ENCODE results near the gene PIK3AP1. TPM values are rescaled to one million over a fixed set of nuclear protein-coding genes. Genes with fewer than 3 reads are reported as not detected.

The PIK3AP1 gene
- polyA plus RNA-seq, 1 of the 3 experiments (the other 2 are of a cell fraction) = 0.07 TPM

- Histone ChIP-seq H3K36me3 (replicated peaks in 1 of 2; ENCODE audit: control insufficient read depth in 1 of 2, insufficient read depth in 2 of 2, low read length in 1 of 2) (no peaks in the 10 kb centered on the region), H3K9me3 (no peaks in the 10 kb centered on the region), H3K4me2 (no peak overlapping the region), H3K4me1 (ENCODE audit: control insufficient read depth in 1 of 2, insufficient read depth in 2 of 2, low read depth in 1 of 2, low read length in 1 of 2) (no peaks in the 10 kb centered on the region; a peak in 1 of 4 replicates), H3K9ac (no peak overlapping the region), H3F3A (replicated peaks; ENCODE audit: insufficient read depth) (no peaks in the 10 kb centered on the region), H3K27me3 (ENCODE audit: insufficient read depth) (no peaks in the 10 kb centered on the region), H3K4me3 (ENCODE audit: low read depth in 2 of 2, low read length in 1 of 2) (no peak overlapping the region), H3K9me2 (no peaks in the 10 kb centered on the region), H3K27ac (ENCODE audit: low read depth in 2 of 2, low read length in 1 of 2) (no peak overlapping the region), H3K79me2 (ENCODE audit: insufficient read depth) (no peaks in the 10 kb centered on the region), H2AFZ (ENCODE audit: low read depth) (no peak overlapping the region), H4K20me1 (ENCODE audit: insufficient read depth) (no peaks in the 10 kb centered on the region)
- no peak for TF ChIP-seq ELF1 (IDR thresholded peaks at IDR 0.05)
- no peak for DNase-seq
- ChIA-PET CTCF (no interaction called here), POLR2A (no interaction called here)
- WGBS (ENCODE audit: low lambda C conversion rate) = 79% methylated on average over 8 of the region's 8 CpGs
Measured at GRCh38 chr10:96687317-96688012, 32.8 kb downstream of the PIK3AP1 start.

DNA sequence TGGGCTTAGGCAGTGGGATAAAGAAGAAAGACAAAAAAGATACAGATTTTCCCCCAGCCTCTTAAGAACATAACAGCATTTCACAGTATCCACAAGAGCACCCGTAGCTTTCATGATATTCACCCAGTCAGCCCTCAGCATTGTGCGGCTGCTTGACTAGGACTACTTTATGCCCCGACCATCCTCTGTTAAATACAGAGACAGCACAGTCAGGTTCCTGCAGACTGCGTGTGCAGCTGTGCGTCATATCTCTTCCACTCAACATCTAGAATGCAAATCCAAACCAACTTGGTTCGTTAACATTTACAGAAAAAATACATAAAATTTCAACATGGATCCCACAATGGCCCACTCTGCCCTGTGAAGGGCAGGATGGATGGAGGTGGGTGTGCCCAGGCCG, 33.8 kb downstream of the PIK3AP1 start:
- POLR2A ChIA-PET = no interaction called here
- TF ChIP-seq JUND (IDR thresholded peaks at IDR 0.05) (no peak), TEAD4 (IDR thresholded peaks at IDR 0.05; ENCODE audit: borderline replicate concordance, insufficient read depth) (no peak), CHD2 (IDR thresholded peaks at IDR 0.05; ENCODE audit: low read length, partially characterized antibody) (no peak), FOXJ3 (CRISPR knock-in tag; IDR thresholded peaks at IDR 0.05) (no peak), TCF12 (IDR thresholded peaks at IDR 0.05) (no peak), EP300 (IDR thresholded peaks at IDR 0.05; ENCODE audit: borderline replicate concordance in 1 of 2, low read depth in 1 of 2, low read length in 1 of 2) (no peak), USF2 (IDR thresholded peaks at IDR 0.05; ENCODE audit: borderline replicate concordance, low read depth, low read length) (no peak), GATA2 (CRISPR knock-in tag; IDR thresholded peaks at IDR 0.05) (no peak), RXRA (IDR thresholded peaks at IDR 0.05; ENCODE audit: borderline replicate concordance, low read depth) (no peak), SIN3A (IDR thresholded peaks at IDR 0.05; ENCODE audit: borderline replicate concordance, low read depth, low read length) (no peak), MXI1 (IDR thresholded peaks at IDR 0.05; ENCODE audit: low read depth, low read length) (no peak)
- no peaks in the 10 kb centered on the region for H3K9me3 ChIP-seq
- H3K27me3 ChIP-seq (ENCODE audit: insufficient read depth) = no peaks in the 10 kb centered on the region
- no peak overlapping the region for H3K4me2 ChIP-seq
- H3F3A ChIP-seq (replicated peaks; ENCODE audit: insufficient read depth) = no peaks in the 10 kb centered on the region
- no peak overlapping the region for H2AFZ ChIP-seq (ENCODE audit: low read depth)
- no peak overlapping the region for H3K27ac ChIP-seq (ENCODE audit: low read depth in 2 of 2, low read length in 1 of 2)
- H3K4me3 ChIP-seq (ENCODE audit: low read depth in 2 of 2, low read length in 1 of 2) = no peak overlapping the region
- DNase-seq = no peak
- H3K4me1 ChIP-seq (ENCODE audit: control insufficient read depth in 1 of 2, insufficient read depth in 2 of 2, low read depth in 1 of 2, low read length in 1 of 2) = no peaks in the 10 kb centered on the region; a peak in 1 of 4 replicates
- H3K36me3 ChIP-seq (replicated peaks in 1 of 2; ENCODE audit: control insufficient read depth in 1 of 2, insufficient read depth in 2 of 2, low read length in 1 of 2) = no peaks in the 10 kb centered on the region
- CTCF ChIA-PET = no interaction called here
- no peak overlapping the region for H3K9ac ChIP-seq
- no peaks in the 10 kb centered on the region for H3K79me2 ChIP-seq (ENCODE audit: insufficient read depth)
- WGBS (ENCODE audit: low lambda C conversion rate) = 73% methylated on average over 7 of the region's 7 CpGs
- no peaks in the 10 kb centered on the region for H4K20me1 ChIP-seq (ENCODE audit: insufficient read depth)
- no peaks in the 10 kb centered on the region for H3K9me2 ChIP-seq

DNA sequence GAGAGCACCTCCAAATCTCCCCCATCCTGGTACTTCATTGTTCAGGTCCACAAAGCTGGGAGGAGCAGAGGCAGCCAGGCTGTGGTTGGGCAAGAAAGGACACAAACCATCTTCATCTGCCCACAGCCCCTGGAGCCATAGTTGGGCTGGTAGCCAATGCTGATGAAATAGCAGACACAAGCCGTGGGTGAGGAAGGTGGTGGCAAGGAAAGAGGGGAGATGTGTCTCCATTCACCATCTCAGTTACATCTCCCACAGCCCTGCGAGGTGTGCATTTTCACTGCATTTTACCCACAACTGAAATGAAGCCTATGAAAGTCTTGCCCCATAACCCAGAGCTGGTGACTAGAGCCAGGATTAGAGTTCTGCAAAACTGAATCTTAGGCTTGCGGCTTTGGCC, 35.0 kb downstream of the PIK3AP1 start:
- Histone ChIP-seq H2AFZ (ENCODE audit: low read depth) (no peak overlapping the region), H3K27ac (ENCODE audit: low read depth in 2 of 2, low read length in 1 of 2) (no peak overlapping the region), H3K9me3 (no peaks in the 10 kb centered on the region), H3K4me2 (no peak overlapping the region), H3K4me1 (ENCODE audit: control insufficient read depth in 1 of 2, insufficient read depth in 2 of 2, low read depth in 1 of 2, low read length in 1 of 2) (no peaks in the 10 kb centered on the region; a peak in 1 of 4 replicates), H3K27me3 (ENCODE audit: insufficient read depth) (no peaks in the 10 kb centered on the region), H3F3A (replicated peaks; ENCODE audit: insufficient read depth) (no peaks in the 10 kb centered on the region), H3K36me3 (replicated peaks in 1 of 2; ENCODE audit: control insufficient read depth in 1 of 2, insufficient read depth in 2 of 2, low read length in 1 of 2) (no peaks in the 10 kb centered on the region), H4K20me1 (ENCODE audit: insufficient read depth) (no peaks in the 10 kb centered on the region), H3K9me2 (no peaks in the 10 kb centered on the region), H3K79me2 (ENCODE audit: insufficient read depth) (no peaks in the 10 kb centered on the region), H3K4me3 (ENCODE audit: low read depth in 2 of 2, low read length in 1 of 2) (no peak overlapping the region), H3K9ac (no peak overlapping the region)
- CTCF ChIA-PET = interaction anchor here (2.7 kb wide), 1 partner anchor 44 kb away, joined by 10 read pairs; no protein-coding TSS in a partner anchor
- POLR2A ChIA-PET = no interaction called here
- no peak for DNase-seq
- WGBS (ENCODE audit: low lambda C conversion rate) = 59% methylated on average over 3 of the region's 3 CpGs
- TF ChIP-seq RCOR1 (IDR thresholded peaks at IDR 0.05; ENCODE audit: low read length) (no peak), TAF1 (IDR thresholded peaks at IDR 0.05; ENCODE audit: borderline replicate concordance, low read depth, low read length) (no peak), GATA2 (CRISPR knock-in tag; IDR thresholded peaks at IDR 0.05) (no peak), GABPA (IDR thresholded peaks at IDR 0.05; ENCODE audit: low read depth) (no peak), POLR2AphosphoS5 (IDR thresholded peaks at IDR 0.05; ENCODE audit: low read depth, low read length) (no peak), USF2 (IDR thresholded peaks at IDR 0.05; ENCODE audit: borderline replicate concordance, low read depth, low read length) (no peak), NFIC (IDR thresholded peaks at IDR 0.05; ENCODE audit: borderline replicate concordance) (no peak), EP300 (IDR thresholded peaks at IDR 0.05; ENCODE audit: borderline replicate concordance in 1 of 2, low read depth in 1 of 2, low read length in 1 of 2) (no peak), SIN3A (IDR thresholded peaks at IDR 0.05; ENCODE audit: borderline replicate concordance, low read depth, low read length) (no peak), CHD2 (IDR thresholded peaks at IDR 0.05; ENCODE audit: low read length, partially characterized antibody) (no peak)
- TF ChIP-seq, protein P1, sequence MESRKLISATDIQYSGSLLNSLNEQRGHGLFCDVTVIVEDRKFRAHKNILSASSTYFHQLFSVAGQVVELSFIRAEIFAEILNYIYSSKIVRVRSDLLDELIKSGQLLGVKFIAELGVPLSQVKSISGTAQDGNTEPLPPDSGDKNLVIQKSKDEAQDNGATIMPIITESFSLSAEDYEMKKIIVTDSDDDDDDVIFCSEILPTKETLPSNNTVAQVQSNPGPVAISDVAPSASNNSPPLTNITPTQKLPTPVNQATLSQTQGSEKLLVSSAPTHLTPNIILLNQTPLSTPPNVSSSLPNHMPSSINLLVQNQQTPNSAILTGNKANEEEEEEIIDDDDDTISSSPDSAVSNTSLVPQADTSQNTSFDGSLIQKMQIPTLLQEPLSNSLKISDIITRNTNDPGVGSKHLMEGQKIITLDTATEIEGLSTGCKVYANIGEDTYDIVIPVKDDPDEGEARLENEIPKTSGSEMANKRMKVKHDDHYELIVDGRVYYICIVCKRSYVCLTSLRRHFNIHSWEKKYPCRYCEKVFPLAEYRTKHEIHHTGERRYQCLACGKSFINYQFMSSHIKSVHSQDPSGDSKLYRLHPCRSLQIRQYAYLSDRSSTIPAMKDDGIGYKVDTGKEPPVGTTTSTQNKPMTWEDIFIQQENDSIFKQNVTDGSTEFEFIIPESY (IDR thresholded peaks at IDR 0.05; ENCODE audit: borderline replicate concordance, low read depth) = no peak
